Esophagus muscularis mucosa (tissue), 4 donors: ENCODE results near the gene KRTAP19-1. TPM values are rescaled to one million over a fixed set of nuclear protein-coding genes. Genes with fewer than 3 reads are reported as not detected.

ENCODE experiments used
- DNase-seq: peaks from one replicate; pipeline ENCODE4 v3.0.0-alpha.2; 2017; ENCODE audit errors: extremely low spot score
- H3K27ac ChIP-seq, 4 donors: fragments of 200-600 bp; sonication (generic); replicated peaks in 1 of 4; 1 replicate in 3 of 4; 2 replicates in 1 of 4; pipeline ENCODE4 v1.5.1; 2016 to 2019; ENCODE audit warnings: mild to moderate bottlenecking in 1 of 4
- H3K27me3 ChIP-seq, 4 donors: fragments of 200-600 bp; sonication (generic); one replicate each; pipeline versions ENCODE4 v1.5.1 to v1.6.0; 2016 to 2019
- H3K36me3 ChIP-seq, 4 donors: fragments of 200-600 bp; sonication (generic); one replicate each; pipeline ENCODE4 v1.5.1; 2016 to 2019
- H3K4me1 ChIP-seq, 4 donors: fragments of 200-600 bp; sonication (generic); one replicate each; pipeline ENCODE4 v1.5.1; 2016 to 2019
- H3K4me3 ChIP-seq, 4 donors: fragments of 200-600 bp; sonication (generic); 1 replicate in 2 of 4; 2 replicates in 2 of 4; pipeline ENCODE4 v1.5.1; 2016 to 2019; ENCODE audit warnings: mild to moderate bottlenecking in 4 of 4, moderate library complexity in 1 of 4
- H3K9me3 ChIP-seq, 4 donors: fragments of 200-600 bp; sonication (generic); 1 replicate in 3 of 4; 2 replicates in 1 of 4; pipeline ENCODE4 v1.5.1; 2016 to 2019
- EP300 ChIP-seq: sonication (generic); formaldehyde crosslinking; IDR thresholded peaks from one replicate; pipeline ENCODE4 v1.6.1; 2017; ENCODE audit warnings: antibody characterized with exemption
- POLR2A ChIP-seq: fragments of 450-650 bp; IDR thresholded peaks from one replicate; pipeline ENCODE4 v1.6.1; 2017; ENCODE audit warnings: antibody characterized with exemption, moderate library complexity, mild to moderate bottlenecking, low read depth
- POLR2AphosphoS5 ChIP-seq, 2 donors: sonication (generic); formaldehyde crosslinking; IDR thresholded peaks; one replicate each; pipeline ENCODE4 v1.6.1; 2017; ENCODE audit warnings: antibody characterized with exemption in 2 of 2
- WGBS: methylation state at CpG from one replicate; pipeline ENCODE4 v1.1.5; 2018; 5-methylcytosine and 5-hydroxymethylcytosine counted together
- intact Hi-C: fragments of 100-400 bp; cut with DNase I; formaldehyde crosslinking; loops from one replicate; pipeline ENCODE4 v1.15.1; 2023
- total RNA-seq, 4 donors: library from RNA; depleted of rRNA; stranded (reverse); fragments of >200 nt; gene quantifications; one replicate each; pipeline versions ENCODE4 v1.1.0 to v1.2.1, GENCODE V29; 2016
- TF ChIP-seq, protein P1 (sequence below), 3 experiments: fragments of 200-600 bp in 2 of 3; fragments of 450-650 bp in 1 of 3; sonication (generic) in 2 of 3; IDR thresholded peaks; one replicate each; pipeline ENCODE4 v1.5.1; 2017 to 2019; ENCODE audit warnings: antibody characterized with exemption in 3 of 3, mild to moderate bottlenecking in 2 of 3, moderate library complexity in 1 of 3

KRTAP19-1 gene
- total RNA-seq, 4 donors from 2014 or later, result not detected

DNA sequence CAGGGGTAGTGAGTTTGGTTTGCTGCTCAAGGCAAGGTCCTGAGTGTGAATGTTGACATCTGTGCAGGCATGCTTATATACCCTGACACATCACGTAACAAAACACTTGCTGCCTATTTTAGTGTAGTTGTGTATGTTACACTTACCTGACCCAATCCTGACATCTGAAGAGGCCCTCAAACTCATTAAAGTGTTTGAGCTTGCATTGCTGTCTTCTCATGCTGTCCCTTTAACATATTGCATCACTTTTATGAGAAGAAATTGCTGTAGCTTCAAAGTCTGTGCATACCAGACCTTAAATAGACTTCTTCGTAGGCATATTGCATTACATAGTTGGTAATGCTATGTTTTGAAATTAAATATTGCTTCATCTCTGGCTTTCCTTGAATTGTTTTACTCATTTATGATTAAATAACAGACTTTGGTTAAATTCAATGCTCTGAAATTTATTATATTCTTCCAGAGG, 11.8 kb upstream of the KRTAP19-1 start, which contains the start of gene KRTAP19-3:
Gene KRTAP19-3 (minus strand): TSS at position 51 of the 466 bp plus-strand sequence. CDS start 56 bp downstream, outside the sequence.
- DNase-seq, result no peak
- 70% methylated on average over 2 of the region's 2 CpGs for WGBS

DNA sequence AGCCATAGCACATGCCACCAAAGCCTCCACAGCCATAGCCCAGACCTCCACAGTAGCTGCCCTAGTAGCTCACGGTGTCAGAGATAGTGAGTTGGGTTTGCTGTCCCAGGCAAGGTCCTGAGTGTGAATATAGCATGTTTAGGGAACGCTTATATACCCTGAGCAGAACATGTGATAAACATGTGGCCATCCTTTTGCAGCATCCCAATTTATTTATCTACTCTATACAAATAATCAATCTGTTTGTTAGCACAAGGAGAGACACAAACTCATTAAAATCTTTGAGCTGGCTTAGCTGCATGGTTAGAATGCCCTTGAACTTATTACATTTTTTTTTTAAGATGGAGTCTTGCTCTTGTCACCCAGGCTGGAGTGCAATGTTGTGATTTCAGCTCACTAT, 7.2 kb upstream of the KRTAP19-1 start, which contains the start of gene KRTAP19-2:
Gene KRTAP19-2 (minus strand): TSS at position 101 of the 400 bp plus-strand sequence. CDS start 88 bp downstream, at position 13.
- Histone ChIP-seq H3K9me3 (no peaks in the 10 kb centered on the region), H3K27ac (no peak within 1 kb of the TSS), H3K4me3 (no peak within 1 kb of the TSS), H3K36me3 (no peaks in the 10 kb centered on the region), H3K4me1 (no peaks in the 10 kb centered on the region), H3K27me3 (no peaks in the 10 kb centered on the region)
- DNase-seq, result no peak
- 97% methylated on average over 2 of the region's 2 CpGs for WGBS
- TF ChIP-seq POLR2AphosphoS5 (IDR thresholded peaks at IDR 0.05) (no peak), POLR2A (no peak), EP300 (no peak)
- TF ChIP-seq, protein P1, sequence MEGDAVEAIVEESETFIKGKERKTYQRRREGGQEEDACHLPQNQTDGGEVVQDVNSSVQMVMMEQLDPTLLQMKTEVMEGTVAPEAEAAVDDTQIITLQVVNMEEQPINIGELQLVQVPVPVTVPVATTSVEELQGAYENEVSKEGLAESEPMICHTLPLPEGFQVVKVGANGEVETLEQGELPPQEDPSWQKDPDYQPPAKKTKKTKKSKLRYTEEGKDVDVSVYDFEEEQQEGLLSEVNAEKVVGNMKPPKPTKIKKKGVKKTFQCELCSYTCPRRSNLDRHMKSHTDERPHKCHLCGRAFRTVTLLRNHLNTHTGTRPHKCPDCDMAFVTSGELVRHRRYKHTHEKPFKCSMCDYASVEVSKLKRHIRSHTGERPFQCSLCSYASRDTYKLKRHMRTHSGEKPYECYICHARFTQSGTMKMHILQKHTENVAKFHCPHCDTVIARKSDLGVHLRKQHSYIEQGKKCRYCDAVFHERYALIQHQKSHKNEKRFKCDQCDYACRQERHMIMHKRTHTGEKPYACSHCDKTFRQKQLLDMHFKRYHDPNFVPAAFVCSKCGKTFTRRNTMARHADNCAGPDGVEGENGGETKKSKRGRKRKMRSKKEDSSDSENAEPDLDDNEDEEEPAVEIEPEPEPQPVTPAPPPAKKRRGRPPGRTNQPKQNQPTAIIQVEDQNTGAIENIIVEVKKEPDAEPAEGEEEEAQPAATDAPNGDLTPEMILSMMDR (IDR thresholded peaks at IDR 0.05), result no peak
- intact Hi-C loops, result no loop called here

More for the DNA sequence above, 11.8 kb upstream of the KRTAP19-1 start, which contains the start of gene KRTAP19-3:
- Histone ChIP-seq H3K27ac (no peak within 1 kb of the TSS), H3K27me3 (no peaks in the 10 kb centered on the region), H3K36me3 (no peaks in the 10 kb centered on the region), H3K9me3 (no peaks in the 10 kb centered on the region), H3K4me1 (no peaks in the 10 kb centered on the region), H3K4me3 (no peak within 1 kb of the TSS)
- intact Hi-C loops, result no loop called here
- TF ChIP-seq POLR2AphosphoS5 (IDR thresholded peaks at IDR 0.05), result no peak
- TF ChIP-seq POLR2A, result no peak
- no peak for TF ChIP-seq EP300
- TF ChIP-seq, protein P1 (IDR thresholded peaks at IDR 0.05), result no peak

DNA sequence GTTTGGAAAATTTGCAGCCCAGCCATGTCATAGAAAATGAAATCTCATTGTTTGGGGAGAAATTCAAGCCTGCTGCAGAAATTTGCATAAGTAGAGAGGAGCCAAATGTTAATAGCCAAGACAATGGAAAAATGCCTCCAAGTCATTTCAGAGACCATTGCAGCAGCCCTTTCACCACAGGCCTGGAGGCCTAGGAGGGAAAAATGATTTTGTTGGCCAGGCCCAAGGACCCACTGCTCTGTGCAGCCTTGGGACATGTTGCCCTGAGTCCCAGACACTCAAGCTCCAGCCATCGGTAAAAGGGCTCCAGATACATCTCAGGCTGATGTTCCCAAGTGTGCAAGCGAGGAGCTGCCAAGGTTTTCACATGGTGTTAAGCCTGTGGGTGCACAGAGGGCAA, 6.0 kb upstream of the KRTAP19-1 start:
- 79% methylated on average over 2 of the region's 2 CpGs for WGBS
- intact Hi-C loops, result no loop called here
- H3K4me1 ChIP-seq, result no peaks in the 10 kb centered on the region

DNA sequence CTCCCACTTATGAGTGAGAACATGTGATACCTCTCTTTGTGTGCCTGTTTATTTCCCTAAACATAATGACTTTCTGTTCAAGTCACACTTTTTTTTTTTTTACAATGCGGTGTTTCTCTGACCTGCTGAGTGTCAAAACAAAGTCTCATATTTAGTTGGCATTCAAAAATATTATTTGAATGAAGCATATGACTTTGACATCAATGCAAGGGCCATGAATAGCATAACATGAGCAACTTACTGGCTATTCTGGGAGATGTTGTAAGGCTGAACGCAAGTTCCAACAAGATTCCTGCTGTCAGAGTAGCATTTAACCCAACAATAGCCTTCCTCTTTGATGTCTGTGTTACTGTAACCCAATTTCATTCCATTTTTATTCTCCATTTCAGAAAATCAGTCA, 2.0 kb upstream of the KRTAP19-1 start:
- no peaks in the 10 kb centered on the region for H3K27me3 ChIP-seq
- no peak overlapping the region for H3K27ac ChIP-seq
- 55% methylated on average over 2 of the region's 2 CpGs for WGBS
- DNase-seq, result no peak
- H3K4me1 ChIP-seq, result peaks cover 0 to 3% (median 0%) of the 10 kb centered on the region in 4 donors
- TF ChIP-seq, protein P1 (IDR thresholded peaks at IDR 0.05), result no peak
- no peak for TF ChIP-seq POLR2A
- TF ChIP-seq POLR2AphosphoS5 (IDR thresholded peaks at IDR 0.05), result no peak
- no peak for TF ChIP-seq EP300
- H3K36me3 ChIP-seq, result no peaks in the 10 kb centered on the region
- H3K9me3 ChIP-seq, result no peaks in the 10 kb centered on the region
- intact Hi-C loops, result no loop called here
- H3K4me3 ChIP-seq, result no peak overlapping the region

More for the DNA sequence above, 6.0 kb upstream of the KRTAP19-1 start:
- no peak overlapping the region for H3K4me3 ChIP-seq
- no peaks in the 10 kb centered on the region for H3K9me3 ChIP-seq
- no peaks in the 10 kb centered on the region for H3K36me3 ChIP-seq
- no peak for TF ChIP-seq EP300
- no peak for TF ChIP-seq POLR2A
- TF ChIP-seq POLR2AphosphoS5 (IDR thresholded peaks at IDR 0.05), result no peak
- TF ChIP-seq, protein P1 (IDR thresholded peaks at IDR 0.05), result no peak
- H3K27ac ChIP-seq, result no peak overlapping the region
- no peaks in the 10 kb centered on the region for H3K27me3 ChIP-seq
- no peak for DNase-seq

DNA sequence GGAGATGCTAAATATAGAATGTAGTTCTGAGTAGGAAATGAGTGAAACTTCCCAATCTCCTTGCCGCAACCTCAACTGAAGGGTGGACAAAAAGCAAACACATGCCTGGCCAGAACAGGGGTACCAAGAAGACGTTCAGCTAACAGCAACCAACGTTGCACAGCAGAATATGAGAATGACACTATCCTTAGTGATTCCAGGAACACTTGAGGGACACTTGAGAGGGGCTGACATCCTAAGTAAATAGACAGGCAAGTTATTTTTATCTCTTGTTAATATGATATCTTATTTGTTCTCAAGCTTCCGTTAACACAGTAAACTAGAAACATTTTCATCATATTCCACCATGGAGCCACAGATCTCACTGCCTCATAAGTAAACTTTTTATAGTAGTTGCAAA, 908 bp downstream of the KRTAP19-1 start:
- Histone ChIP-seq H3K36me3 (no peaks in the 10 kb centered on the region), H3K4me3 (no peak overlapping the region), H3K27ac (no peak overlapping the region), H3K4me1 (peaks cover 0 to 3% (median 0%) of the 10 kb centered on the region in 4 donors), H3K9me3 (no peaks in the 10 kb centered on the region), H3K27me3 (no peaks in the 10 kb centered on the region)
- TF ChIP-seq POLR2AphosphoS5 (IDR thresholded peaks at IDR 0.05) (no peak), EP300 (no peak), POLR2A (no peak)
- TF ChIP-seq, protein P1 (IDR thresholded peaks at IDR 0.05), result no peak
- intact Hi-C loops, result no loop called here
- 64% methylated on average over 4 of the region's 4 CpGs for WGBS
- no peak for DNase-seq
